HFF-Myc (cell line): ENCODE measurements around the gene UPF3B.
"Not testable (repeated sequence)": the region's sequence is repeated elsewhere in the genome, so short reads cannot be mapped to it uniquely, and the experiment has no call there.

Source experiments
- DNase-seq: peaks from one replicate; pipeline ENCODE4 v3.0.0-alpha.2; 2011; ENCODE audit warnings: low read depth; ENCODE audit errors: extremely low read depth
- H3K4me3 ChIP-seq: replicated peaks from 2 replicates; pipeline ENCODE4 v1.5.1; 2011; ENCODE audit warnings: low read depth, mild to moderate bottlenecking, control low read depth, low read length
- TF ChIP-seq, protein P1 (sequence below): IDR thresholded peaks from 2 replicates; pipeline ENCODE4 v1.5.1; 2012; ENCODE audit warnings: mild to moderate bottlenecking, low read depth, low read length, control low read depth; ENCODE audit errors: missing control alignments

UPF3B gene

DNA sequence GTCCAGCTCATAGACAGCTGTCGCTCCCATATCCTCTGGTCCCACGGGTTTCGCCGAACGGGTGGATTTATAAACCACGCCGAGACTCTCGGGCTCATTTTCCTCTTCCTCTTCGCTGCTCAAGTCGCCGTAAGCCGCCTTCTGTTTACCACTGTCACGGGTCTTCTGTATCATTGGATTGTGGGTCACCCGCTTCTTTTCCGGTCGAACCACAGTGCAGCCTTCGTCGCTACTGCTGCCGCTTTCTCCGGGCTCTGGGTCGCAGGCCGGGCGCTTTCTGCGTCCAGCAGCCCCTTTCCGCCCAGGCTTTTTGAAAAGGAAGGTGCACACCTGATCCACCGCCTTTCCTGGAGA is 18.5 kb upstream of the UPF3B start:
- DNase-seq, result no peak
- TF ChIP-seq, protein P1, sequence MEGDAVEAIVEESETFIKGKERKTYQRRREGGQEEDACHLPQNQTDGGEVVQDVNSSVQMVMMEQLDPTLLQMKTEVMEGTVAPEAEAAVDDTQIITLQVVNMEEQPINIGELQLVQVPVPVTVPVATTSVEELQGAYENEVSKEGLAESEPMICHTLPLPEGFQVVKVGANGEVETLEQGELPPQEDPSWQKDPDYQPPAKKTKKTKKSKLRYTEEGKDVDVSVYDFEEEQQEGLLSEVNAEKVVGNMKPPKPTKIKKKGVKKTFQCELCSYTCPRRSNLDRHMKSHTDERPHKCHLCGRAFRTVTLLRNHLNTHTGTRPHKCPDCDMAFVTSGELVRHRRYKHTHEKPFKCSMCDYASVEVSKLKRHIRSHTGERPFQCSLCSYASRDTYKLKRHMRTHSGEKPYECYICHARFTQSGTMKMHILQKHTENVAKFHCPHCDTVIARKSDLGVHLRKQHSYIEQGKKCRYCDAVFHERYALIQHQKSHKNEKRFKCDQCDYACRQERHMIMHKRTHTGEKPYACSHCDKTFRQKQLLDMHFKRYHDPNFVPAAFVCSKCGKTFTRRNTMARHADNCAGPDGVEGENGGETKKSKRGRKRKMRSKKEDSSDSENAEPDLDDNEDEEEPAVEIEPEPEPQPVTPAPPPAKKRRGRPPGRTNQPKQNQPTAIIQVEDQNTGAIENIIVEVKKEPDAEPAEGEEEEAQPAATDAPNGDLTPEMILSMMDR, result no peak
- peak overlapping the region; percentile 73 for H3K4me3 ChIP-seq

DNA sequence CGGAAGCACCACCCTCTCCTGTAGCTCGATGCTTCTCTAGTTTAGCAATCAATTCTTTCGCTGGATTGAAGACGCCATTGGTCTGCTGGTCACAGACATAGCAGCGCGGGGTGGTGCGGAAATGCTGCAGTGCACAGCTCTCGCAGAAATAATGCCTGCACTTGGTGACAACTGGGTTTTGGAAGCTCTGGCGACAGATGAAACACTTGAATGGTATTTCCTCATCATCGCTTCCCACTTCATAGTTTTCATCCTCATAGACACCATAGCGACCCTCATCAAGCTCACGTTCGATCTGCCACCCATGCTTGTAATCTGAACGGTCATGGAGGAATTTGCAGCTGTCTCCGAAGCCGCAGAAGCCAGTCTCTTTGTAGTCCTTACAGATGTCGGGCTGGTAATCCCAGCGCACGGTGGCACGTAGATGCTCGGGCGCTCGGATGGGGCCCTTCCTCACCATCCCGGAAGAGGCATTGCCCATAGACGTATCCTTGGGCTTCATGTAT is 17.9 kb upstream of the UPF3B start:
- DNase-seq, result no peak
- peak overlapping the region; percentile 73 for H3K4me3 ChIP-seq
- TF ChIP-seq, protein P1, result no peak

DNA sequence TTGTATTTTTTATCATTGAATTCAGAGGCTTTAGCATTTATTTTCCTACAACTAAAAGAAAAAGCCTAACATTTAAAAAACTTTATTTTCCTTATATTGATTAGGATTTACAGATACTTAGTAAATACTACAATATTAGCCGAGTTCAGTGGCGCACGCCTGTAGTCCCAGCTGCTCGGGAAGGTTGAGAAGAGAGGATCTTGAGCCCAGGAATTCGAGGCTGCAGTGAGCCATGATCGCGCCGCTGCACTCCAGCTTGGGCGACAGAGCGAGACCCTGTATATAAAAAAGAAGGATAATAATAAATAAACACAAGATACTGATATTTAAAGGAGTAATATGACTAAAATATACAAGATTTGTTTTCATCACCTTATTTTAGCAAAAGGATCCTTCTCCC is 681 bp upstream of the UPF3B start:
- peak overlapping the region; percentile 75 for H3K4me3 ChIP-seq
- TF ChIP-seq, protein P1, result no peak

DNA sequence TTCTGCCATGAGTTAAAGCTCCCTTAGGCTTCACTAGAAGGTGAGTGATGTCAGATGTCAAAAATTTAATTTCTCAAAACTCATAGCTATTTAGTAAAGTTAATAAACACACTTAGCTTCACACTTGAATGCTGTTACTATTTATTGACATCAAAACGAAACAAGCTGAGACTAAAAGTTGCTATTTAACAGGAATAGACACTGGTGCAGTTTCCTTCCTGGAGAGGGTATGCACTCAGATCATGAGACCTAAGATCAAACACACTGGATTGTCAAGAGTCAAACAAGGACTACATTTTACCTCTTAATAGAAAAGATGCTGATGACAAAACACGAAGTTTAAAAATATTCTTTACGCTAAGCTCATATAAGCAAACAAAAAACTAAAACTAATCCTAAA is 18.9 kb downstream of the UPF3B start:
- TF ChIP-seq, protein P1, result no peak
- no peak for DNase-seq
- H3K4me3 ChIP-seq, result no peak overlapping the region

More for the DNA sequence above, 681 bp upstream of the UPF3B start:
- no peak for DNase-seq

DNA sequence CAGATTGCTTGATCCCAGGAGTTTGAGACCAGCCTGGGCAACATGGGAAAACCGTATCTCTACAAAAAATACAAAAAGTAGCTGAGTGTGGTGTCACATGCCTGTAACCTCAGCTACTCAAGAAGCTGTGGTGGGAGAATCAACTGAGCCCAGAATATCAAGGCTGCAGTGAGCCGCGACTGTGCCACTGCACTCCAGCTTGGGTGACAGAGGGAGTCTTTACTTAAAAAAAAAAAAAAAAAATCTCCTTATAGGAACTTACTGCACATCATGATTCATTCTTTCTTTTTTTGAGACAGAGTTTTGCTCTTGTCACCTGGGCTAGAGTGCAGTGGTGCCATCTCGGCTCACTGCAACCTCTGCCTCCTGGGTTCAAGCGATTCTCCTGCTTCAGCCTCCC is 24.3 kb downstream of the UPF3B start:
- TF ChIP-seq, protein P1, result no peak
- no peak for DNase-seq

DNA sequence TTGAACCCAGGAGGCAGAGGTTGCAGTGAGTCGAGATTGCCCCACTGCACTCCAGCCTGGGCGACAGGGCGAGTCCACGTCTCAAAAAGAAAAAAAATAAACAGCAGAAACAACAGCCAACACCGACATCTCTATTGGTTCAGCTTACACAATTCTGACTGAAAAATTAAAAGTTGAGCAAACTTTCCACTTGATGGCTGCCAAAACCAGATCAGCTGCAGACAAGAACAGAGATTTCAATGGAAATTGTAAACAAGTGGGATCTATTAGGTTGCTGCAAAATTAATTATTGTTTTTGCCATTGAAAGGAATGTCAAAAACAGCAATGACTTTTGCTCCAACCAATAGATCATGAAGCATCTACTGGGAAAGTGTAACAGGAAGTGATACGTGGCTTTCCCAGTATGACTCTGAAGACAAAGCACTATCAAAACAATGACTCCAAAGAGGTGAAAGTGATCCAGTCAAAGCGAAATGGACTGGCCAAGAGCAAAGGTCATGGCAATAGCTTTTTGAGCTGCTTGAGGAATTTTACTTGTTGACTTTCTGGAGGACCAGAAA is 26.3 kb downstream of the UPF3B start:
- H3K4me3 ChIP-seq, result no peak overlapping the region

More for the DNA sequence above, 24.3 kb downstream of the UPF3B start:
- no peak overlapping the region for H3K4me3 ChIP-seq

DNA sequence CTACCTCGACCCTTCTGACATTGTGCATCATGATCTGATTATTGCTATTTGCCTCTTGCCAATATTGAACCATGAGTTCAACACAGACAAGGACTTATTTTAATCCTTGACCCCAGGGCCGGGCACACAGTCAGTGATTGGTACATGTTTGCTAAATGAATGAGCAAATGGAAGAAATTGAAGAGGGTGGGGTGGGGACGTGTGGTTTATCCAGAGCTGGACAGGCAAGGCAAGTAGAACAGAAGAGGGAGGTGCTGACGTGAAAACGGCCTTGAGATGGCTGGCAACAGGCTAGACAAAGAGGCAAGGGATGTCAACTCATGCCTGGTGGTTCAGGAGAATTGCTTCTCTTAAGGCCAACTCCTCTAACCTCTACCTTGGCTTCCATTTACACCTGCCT is 28.5 kb downstream of the UPF3B start:
- DNase-seq, H3K4me3 ChIP-seq: not testable (repeated sequence)

More for the DNA sequence above, 26.3 kb downstream of the UPF3B start:
- no peak for DNase-seq
- TF ChIP-seq, protein P1, result no peak

DNA sequence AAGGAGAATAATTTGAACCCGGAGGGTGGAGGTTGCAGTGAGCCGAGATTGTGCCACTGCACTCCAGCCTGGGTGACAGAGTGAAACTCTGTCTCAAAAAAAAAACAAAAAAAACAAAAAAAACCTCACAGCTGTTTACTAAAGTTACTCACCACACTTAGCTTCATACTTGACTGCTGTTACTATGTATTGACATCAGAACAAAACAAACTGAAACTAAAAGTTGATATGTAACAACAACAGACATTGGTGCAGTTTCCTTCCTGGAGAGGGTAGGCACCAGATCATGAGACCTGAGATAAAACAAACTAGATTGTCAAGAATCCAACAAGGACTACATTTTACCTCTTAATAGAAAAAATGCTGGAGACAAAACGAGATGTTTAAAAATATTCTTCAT is 31.1 kb downstream of the UPF3B start:
- not testable (repeated sequence) for H3K4me3 ChIP-seq, DNase-seq
